Omental fat pad (tissue), 4 donors: ENCODE measurements around the gene VPS51. TPM values are rescaled to one million over a fixed set of nuclear protein-coding genes. Genes with fewer than 3 reads are reported as not detected.

ENCODE experiments used
- ATAC-seq: fragments of 150-250 bp; one replicate; pipeline ENCODE4 v1.9.1; 2016; ENCODE audit warnings: mild to moderate bottlenecking, moderate library complexity; ENCODE audit not compliant: low FRiP score
- DNase-seq: peaks from one replicate; pipeline ENCODE4 v3.0.0-alpha.2; 2019; ENCODE audit warnings: low spot score
- total RNA-seq, 4 donors: library from RNA; depleted of rRNA; stranded (reverse); fragments of >200 nt; gene quantifications; one replicate each; pipeline ENCODE4 v1.1.0, GENCODE V29; 2016
- TF ChIP-seq, protein P1 (sequence below), 3 donors: fragments of 450-650 bp; IDR thresholded peaks; one replicate each; pipeline ENCODE4 v1.5.1; 2016 to 2017; ENCODE audit warnings: antibody characterized with exemption in 3 of 3, mild to moderate bottlenecking in 3 of 3, moderate library complexity in 2 of 3

VPS51 gene
- total RNA-seq, 4 donors from 2014 or later, result 151 to 208 (median 192) TPM

DNA sequence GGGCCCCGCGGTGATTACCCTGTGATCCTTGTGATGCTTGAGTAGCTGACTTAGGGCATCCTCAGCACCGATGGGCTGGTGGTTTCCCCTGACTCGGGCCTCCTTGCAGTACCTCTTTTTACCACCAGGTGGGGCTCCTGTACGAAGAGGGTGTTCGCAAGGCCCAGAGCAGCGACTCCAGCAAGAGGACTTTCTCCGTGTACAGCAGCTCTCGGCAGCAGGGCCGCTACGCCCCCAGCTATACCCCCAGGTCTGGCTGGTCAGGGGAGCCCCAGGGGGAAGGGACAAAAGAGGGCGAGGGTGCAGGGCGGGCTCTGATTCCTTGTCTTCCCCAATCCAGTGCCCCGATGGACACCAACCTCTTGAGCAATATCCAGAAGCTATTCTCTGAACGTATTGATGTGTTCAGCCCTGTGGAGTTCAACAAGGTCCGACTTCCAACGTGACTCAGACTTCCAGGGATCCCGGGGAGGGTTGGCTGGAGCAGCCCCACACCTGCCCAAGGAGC, 14.4 kb downstream of the VPS51 start:
- peak; percentile 22 for ATAC-seq
- TF ChIP-seq, protein P1, sequence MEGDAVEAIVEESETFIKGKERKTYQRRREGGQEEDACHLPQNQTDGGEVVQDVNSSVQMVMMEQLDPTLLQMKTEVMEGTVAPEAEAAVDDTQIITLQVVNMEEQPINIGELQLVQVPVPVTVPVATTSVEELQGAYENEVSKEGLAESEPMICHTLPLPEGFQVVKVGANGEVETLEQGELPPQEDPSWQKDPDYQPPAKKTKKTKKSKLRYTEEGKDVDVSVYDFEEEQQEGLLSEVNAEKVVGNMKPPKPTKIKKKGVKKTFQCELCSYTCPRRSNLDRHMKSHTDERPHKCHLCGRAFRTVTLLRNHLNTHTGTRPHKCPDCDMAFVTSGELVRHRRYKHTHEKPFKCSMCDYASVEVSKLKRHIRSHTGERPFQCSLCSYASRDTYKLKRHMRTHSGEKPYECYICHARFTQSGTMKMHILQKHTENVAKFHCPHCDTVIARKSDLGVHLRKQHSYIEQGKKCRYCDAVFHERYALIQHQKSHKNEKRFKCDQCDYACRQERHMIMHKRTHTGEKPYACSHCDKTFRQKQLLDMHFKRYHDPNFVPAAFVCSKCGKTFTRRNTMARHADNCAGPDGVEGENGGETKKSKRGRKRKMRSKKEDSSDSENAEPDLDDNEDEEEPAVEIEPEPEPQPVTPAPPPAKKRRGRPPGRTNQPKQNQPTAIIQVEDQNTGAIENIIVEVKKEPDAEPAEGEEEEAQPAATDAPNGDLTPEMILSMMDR (IDR thresholded peaks at IDR 0.05), result peak in 2 of 3 donors; percentile 49 to 99
- peak; percentile 99 for DNase-seq

DNA sequence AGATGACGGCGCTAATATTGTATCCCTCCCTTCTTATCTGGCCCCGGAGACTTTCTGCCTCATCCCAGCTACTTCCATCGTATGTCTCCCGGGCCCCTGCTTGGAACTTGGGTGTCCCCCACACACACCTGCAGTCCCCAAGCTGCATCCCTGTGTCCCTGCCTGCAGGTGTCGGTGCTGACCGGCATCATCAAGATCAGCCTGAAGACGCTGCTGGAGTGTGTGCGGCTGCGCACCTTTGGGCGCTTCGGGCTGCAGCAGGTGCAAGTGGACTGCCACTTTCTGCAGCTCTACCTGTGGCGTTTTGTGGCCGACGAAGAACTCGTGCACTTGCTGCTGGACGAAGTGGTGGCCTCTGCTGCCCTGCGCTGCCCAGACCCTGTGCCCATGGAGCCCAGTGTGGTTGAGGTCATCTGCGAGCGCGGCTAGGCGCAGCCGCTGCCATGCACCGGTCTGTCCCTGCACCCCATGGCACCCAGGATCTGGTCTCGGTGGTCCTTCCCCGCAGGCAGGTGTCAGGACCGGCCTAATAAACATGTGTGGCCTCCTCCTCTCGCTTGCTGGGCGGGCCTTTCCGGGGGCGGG, 15.2 kb downstream of the VPS51 start:
- TF ChIP-seq, protein P1 (IDR thresholded peaks at IDR 0.05), result peak in 1 of 3 donors; percentile 4
- ATAC-seq, result no peak
- no peak for DNase-seq

DNA sequence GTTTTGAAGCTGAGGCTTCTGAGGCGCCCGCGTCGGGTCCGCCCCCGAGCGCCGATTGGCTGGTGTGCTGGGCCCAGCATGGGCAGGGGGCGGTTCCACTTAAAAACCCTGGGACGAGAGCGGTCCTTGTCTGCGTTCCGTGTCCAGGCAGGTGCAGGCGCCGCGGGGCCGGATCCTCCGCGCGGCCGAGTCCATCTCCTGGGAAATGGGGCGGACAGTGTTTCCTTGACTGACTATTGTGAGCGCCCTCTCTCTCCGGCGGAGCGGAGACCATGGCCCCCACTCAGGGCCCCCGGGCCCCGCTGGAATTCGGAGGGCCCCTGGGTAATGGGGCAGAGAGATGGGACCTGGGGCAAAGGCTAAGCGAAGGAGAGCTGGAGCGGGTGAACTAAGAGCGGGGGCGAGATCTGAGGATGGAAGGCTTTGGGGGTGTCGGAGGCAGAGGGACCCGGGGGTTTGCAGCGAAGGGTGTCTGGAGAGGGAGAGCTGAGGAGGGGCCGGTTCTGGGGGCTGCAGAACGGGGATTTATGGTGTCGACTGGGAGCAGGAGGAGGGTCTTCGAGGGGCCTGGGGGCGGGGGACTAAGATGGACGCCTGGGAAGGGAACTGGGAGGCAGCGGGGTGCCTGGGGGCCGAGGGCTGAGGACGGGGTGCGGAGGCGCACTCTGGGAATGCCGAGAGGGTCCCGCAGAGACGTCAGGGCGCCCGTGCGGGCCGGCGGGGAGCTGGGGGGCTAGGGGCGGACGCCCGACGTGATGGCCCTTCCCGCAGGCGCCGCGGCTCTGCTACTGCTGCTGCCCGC, 15.9 kb downstream of the VPS51 start, which contains the start of gene TM7SF2:
TSS of gene TM7SF2 (plus strand) at position 129 of the 802 bp plus-strand sequence. CDS start at position 273, 144 bp downstream.
- TF ChIP-seq, protein P1 (IDR thresholded peaks at IDR 0.05), result no peak
- DNase-seq (peak; percentile 94), ATAC-seq (peak; percentile 81)

DNA sequence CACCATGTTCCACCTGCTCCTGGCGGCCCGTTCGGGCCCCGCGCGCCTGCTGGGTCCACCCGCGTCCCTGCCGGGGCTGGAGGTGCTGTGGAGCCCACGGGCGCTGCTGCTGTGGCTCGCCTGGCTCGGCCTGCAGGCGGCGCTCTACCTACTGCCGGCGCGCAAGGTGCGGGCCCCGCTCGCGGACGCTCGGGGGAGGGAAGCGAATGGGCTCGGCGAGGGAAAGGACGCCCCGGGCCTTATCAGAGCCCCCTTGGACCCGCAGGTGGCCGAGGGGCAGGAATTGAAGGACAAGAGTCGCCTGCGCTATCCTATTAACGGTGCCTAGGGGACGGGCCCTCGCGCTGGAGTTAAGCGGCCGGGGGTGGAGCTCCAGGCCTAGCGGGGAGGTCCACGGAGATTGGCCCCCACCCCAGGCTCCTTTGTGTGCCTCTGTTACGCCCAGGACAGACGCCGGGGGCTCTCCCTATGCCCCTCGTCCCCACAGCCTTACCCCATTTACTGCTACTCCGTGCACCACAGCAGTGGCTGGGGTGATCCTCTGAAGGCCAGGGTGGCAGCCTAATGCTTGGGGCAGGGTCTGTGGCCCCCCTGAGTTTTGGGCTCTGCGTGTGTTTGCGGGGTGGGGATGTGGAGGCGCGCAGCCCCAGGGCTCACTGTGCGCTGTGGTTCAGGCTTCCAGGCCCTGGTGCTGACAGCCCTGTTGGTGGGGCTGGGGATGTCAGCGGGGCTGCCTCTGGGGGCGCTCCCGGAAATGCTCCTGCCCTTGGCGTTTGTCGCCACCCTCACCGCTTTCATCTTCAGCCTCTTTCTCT, 16.7 kb downstream of the VPS51 start:
- no peak for DNase-seq
- ATAC-seq, result peak; percentile 38
- TF ChIP-seq, protein P1 (IDR thresholded peaks at IDR 0.05), result peak in 1 of 3 donors; percentile 28

- no peak for ATAC-seq
- TF ChIP-seq, protein P1 (IDR thresholded peaks at IDR 0.05), result no peak
- no peak for DNase-seq
Observed at GRCh38 chr11:65113361-65113756, 17.3 kb downstream of the VPS51 start.

GRCh38 chr11:65113839-65114238, 17.8 kb downstream of the VPS51 start:
- ATAC-seq (no peak), DNase-seq (no peak)
- TF ChIP-seq, protein P1 (IDR thresholded peaks at IDR 0.05), result no peak
